Epithelial cell of proximal tubule (primary cell): ENCODE measurements around the gene VPS45. TPM values are rescaled to one million over a fixed set of nuclear protein-coding genes. Genes with fewer than 3 reads are reported as not detected.
"Not testable (repeated sequence)": the region's sequence is repeated elsewhere in the genome, so short reads cannot be mapped to it uniquely, and the experiment has no call there.

ENCODE experiments used
- DNase-seq: peaks from one replicate; pipeline ENCODE4 v3.0.0-alpha.2; 2011; ENCODE audit warnings: low read depth
- H3K4me3 ChIP-seq: 2 replicates; pipeline ENCODE4 v1.5.1; 2011; ENCODE audit warnings: low read depth, mild to moderate bottlenecking, low read length
- CTCF ChIP-seq: conservative IDR thresholded peaks from 2 replicates; pipeline ENCODE4 v1.5.1; 2012; ENCODE audit warnings: low read depth, mild to moderate bottlenecking, low read length
- total RNA-seq: library from RNA; depleted of rRNA; stranded (reverse); fragments of >200 nt; gene quantifications from 2 replicates; pipeline ENCODE4 v1.2.3, GENCODE V29; 2015

Gene VPS45
- total RNA-seq, 1 donor from 2014 or later, result 12.5 TPM

GRCh38 chr1:150028322-150028721, 39.3 kb upstream of the VPS45 start:
- no peak for TF ChIP-seq CTCF
- no peak for DNase-seq
- H3K4me3 ChIP-seq, result no peak overlapping the region

GRCh38 chr1:150034336-150034735, 33.2 kb upstream of the VPS45 start:
- no peak for DNase-seq
- TF ChIP-seq CTCF, result no peak
- H3K4me3 ChIP-seq, result no peak overlapping the region

GRCh38 chr1:150049926-150050325, 17.6 kb upstream of the VPS45 start:
- H3K4me3 ChIP-seq, result no peak overlapping the region
- no peak for TF ChIP-seq CTCF
- DNase-seq, result no peak

GRCh38 chr1:150051089-150051373, 16.5 kb upstream of the VPS45 start:
- no peak overlapping the region for H3K4me3 ChIP-seq
- no peak for DNase-seq
- no peak for TF ChIP-seq CTCF

GRCh38 chr1:150051905-150052412, 15.6 kb upstream of the VPS45 start:
- DNase-seq, H3K4me3 ChIP-seq: not testable (repeated sequence)

GRCh38 chr1:150053926-150054325, 13.7 kb upstream of the VPS45 start:
- no peak for DNase-seq
- H3K4me3 ChIP-seq, result no peak overlapping the region
- no peak for TF ChIP-seq CTCF

GRCh38 chr1:150055507-150055906, 12.1 kb upstream of the VPS45 start:
- not testable (repeated sequence) for H3K4me3 ChIP-seq, DNase-seq

GRCh38 chr1:150056407-150056806, 11.2 kb upstream of the VPS45 start:
- TF ChIP-seq CTCF, result no peak
- no peak for DNase-seq
- H3K4me3 ChIP-seq, result no peak overlapping the region
